COLO668 (cell line): ENCODE data around the gene DOK4.

Source experiments
- DNase-seq: peaks from one replicate; lab custom pipeline; 2025; ENCODE audit not compliant: unreplicated experiment; lab: John Stamatoyannopoulos, UW

DOK4 gene

GRCh38 chr16:57519796-57520360, 33.6 kb upstream of the DOK4 start:
- peak; percentile 77 for DNase-seq

- no peak for DNase-seq
Observed at GRCh38 chr16:57518922-57519321, 32.6 kb upstream of the DOK4 start.

DNA sequence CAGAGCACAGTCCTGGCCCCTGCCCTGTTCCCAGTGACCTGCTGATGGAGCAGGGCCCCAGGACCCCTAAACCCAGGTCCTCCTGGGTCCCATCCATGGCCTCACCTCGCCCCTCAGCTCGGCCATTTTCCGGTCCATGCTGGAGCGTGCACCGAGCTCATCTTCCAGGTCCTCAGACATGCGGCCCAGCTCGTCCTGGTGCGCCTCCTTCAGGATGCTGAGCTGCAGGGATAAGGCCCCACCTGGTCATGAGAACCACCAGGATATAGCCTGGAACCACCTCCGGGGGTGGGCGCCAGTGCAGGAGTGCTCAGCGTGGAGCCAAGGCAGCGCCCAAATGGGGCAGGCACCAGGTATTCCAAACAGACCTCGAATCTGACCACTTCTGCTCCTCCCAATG, 32.2 kb upstream of the DOK4 start:
- DNase-seq: no peak

DNA sequence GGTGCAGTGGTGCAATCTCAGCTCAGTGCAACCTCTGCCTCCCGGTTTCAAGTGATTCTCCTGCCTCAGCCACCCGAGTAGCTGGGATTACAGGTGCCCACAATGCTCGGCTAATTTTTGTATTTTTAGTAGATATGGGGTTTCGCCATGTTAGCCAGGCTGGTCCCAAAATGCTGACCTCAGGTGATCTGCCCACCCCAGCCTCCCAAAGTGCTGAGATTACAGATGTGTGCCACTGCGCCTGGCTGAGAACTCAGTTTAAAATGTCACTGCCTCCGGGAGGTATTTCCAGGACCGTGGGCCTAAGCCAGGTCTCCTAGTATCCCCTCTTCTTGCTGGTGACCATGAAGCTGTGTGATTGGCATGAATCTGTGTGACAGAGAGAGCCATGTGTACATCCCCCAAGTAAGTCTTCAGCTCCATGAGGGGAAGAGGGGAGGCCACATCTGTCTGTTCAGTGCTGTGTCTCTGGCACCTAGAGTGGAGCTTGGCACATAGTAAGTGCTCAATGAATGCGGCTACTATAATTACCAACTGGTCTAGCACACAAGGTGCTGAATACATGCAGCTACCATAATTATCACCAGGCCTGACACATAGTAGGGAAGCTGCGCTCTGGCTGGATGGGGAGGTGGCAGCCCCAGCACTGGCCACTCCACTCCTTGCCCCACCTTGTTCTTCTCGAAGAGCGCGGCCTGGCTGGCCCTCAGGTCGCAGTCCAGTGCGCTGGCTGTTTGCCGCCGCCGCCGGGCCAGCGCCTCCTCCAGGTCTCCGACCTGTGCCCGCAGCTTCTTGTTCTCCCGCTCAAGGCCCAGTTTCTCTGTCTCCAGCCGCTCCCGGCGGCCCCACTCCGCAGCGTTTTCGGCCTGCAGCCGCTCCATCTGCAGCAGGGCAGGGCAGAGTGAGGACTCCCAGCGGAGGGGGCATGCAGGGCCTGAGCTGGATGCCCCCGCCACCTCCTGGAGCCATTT, 31.4 kb upstream of the DOK4 start:
- DNase-seq: no peak

DNA sequence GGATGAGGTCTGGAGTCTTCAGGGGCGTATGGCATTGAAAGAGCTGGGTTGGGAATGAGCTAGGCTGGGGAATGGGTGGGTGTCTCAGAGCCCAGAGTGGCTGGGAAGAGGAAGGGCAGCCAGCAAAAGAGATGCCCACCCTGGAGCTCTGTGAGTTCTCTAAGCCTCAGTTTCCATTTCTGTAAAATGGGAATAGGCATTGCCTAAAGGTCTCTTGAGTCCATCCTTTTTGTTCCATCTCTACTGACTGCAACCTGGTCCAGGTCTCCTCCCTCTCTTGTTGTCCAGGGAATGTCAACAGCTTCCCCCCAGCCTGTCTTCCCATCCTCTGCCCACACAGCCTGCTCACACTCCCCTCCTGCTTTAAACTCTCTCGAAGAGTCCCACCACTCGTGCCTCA, 30.5 kb upstream of the DOK4 start:
- DNase-seq: no peak

DNA sequence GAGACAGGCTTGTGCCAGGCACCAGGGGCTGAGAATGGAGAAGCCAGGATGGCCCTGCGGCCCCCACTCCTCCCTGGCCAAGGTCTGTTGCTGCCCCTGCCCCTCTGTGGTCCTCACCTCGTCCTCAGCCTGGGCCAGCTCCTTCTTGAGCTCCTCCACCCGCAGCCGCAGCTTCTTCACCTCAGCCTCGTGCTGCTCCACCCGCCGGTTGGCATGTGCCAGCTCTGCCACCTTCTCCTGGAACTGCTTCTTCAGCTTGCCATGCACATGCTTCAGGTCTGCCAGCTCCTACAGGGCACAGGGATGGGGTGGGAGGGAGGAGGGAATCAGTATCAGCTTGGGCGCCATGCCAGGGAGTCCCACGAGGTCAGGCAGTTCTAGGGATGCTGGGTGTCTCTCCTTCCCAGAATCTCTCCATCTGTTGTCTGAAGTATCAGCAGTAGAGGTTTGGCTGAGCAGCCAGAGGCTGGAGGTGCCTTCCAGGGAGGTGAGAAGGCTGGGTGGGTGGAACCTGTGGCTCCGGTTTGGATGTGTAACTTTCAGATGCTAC, 30.0 kb upstream of the DOK4 start:
- no peak for DNase-seq

DNA sequence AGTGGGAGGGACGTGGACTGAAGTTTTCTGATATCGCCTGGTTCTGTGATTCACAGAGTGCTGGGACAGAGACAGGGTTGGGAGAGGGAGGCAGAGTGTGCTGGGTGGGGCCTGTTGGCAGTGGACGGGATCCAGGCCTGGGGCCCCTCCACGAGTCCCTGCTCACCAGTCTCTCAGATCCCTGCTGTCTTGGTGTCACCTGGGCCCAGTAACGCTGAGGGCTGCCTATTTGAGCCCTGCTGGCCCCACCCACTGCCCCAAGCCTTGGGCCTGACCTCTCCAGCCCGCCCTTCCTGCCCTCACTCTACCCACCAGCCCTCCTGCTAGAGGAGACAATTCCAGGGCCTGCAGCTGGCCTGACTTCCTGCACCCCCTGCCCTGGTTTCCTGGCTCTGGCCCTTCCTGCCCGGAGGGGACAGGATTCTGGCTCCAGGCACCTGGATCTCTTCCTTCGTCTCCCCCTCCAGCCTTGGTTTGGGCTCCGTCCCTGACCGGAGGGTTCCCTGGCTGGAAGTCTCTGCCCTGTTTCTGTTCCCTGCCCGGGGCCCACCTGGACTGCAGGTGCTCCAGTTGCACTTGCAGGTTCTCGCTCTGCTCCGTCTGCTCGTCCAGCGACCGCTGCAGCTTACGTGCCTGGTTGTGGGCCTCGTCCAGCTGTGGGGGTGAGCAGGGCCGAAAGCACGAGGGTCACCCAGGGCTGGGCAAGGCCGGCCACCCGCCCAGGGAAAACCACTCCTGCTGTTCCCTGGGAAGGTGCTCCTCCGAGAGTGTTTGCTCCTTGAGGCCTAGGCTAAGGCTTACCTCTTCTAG, 28.7 kb upstream of the DOK4 start:
- no peak for DNase-seq

DNA sequence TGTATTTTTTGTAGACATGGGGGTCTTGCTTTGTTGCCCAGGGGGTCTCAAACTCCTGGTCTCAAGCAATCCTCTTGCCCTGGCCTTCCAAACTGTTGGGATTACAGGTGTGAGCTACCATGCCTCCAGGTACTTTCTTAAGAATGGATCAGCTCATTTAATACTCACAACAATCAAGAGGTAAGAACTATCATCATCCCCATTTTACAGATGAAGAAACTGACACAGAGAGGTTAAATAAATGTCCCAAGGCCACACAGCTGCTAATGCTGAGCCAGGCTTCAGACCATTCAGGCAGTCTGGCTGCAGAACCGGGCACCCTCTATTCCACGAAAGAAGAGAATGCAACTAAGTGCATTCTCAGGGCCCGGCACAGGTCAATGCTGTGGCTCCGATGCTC, 28.1 kb upstream of the DOK4 start:
- no peak for DNase-seq

DNA sequence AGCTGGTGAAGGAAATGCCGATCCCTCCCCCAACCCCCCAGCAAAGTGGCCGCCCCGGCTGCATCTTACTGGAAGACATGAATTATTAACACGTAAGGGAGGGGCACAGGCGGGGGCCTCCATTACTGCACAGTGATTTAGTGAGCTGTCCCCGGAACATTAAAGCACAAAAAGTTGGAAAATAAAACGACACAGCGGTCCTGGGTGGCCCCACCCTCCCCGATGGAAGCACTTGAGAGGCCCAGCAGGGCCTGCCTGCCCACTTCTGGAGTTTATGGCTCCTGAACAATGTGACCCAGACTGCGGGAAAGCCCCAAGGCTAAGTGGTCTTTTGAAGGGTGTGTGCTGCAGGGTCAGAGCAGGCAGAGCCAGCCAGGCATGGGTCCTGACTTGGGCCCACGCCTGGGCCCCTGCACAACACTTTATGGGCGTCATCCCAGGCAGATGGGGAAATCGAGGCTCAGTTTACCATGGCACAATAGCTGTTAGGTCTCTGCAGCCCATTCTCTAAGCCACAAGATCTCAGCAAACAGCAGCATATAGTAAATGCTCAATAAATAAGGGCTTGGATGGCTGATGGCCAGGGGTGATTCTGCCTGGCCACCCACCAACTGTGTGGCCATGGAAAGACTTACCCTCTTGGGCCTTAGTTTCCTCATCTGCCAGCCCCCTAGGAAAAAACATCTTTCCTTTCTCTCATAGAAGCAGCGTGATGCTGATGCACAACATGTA, 27.2 kb upstream of the DOK4 start:
- peak; percentile 29 for DNase-seq

GRCh38 chr16:57512296-57513001, 26.2 kb upstream of the DOK4 start:
- DNase-seq: no peak

GRCh38 chr16:57510016-57510871, 24.0 kb upstream of the DOK4 start:
- no peak for DNase-seq

- no peak for DNase-seq
Observed at GRCh38 chr16:57509231-57509923, 23.1 kb upstream of the DOK4 start.

GRCh38 chr16:57508035-57508425, 21.7 kb upstream of the DOK4 start:
- no peak for DNase-seq

- peak; percentile 24 for DNase-seq
Observed at GRCh38 chr16:57507136-57508034, 21.1 kb upstream of the DOK4 start.

DNA sequence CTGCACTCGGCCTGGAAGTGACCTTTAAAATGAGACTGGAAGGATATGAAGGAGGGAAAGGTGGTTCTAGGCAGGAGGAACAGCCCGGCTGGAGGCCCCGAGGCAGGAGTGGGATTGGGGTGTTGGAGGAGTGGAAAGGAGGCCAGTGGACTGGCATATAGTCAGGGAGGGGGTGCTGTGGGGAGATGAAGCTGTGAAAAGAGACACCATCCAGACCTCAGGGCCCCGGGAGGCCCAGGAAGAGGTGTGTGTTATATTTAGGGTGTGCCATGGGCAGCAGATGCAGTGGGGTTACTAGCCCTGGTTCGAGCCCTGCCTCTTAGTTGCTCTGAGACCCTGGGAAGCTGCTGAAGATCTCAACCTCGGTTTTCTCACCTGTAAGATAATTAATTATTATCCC, 18.9 kb upstream of the DOK4 start:
- DNase-seq: no peak

DNA sequence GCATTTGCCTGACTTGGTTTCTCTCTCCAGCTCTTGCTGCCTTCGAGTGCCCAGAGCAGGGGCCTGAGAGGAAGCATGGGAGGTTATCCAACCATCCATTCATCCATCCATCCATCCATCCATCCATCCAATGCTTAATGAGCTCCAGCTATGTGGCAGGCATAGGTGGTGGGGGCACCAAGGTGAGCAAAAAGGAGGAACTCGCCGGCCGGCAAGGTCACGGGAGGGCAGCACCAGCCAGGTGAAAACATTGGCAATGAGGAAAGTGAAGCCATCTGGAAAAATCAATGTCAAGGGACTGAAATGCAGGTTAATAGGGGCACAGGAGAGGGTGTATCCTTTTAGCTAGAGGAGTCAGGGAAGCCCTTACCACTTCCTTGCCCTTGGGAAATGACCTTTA, 18.2 kb upstream of the DOK4 start:
- DNase-seq: no peak

- no peak for DNase-seq
Observed at GRCh38 chr16:57504001-57504400, 17.7 kb upstream of the DOK4 start.

GRCh38 chr16:57503366-57503765, 17.1 kb upstream of the DOK4 start:
- peak; percentile 81 for DNase-seq
